Tibial nerve (tissue), 4 donors: Measurements from ENCODE around the gene DEGS1. TPM values are rescaled to one million over a fixed set of nuclear protein-coding genes. Genes with fewer than 3 reads are reported as not detected.

Experiments
- DNase-seq, 2 donors: peaks; one replicate each; pipeline ENCODE4 v3.0.0-alpha.2; 2019; ENCODE audit warnings: low spot score in 2 of 2
- H3K27ac ChIP-seq, 4 donors: fragments of 200-600 bp; sonication (generic) in 3 of 4; one replicate each; pipeline ENCODE4 v1.5.1; 2017 to 2019; ENCODE audit warnings: mild to moderate bottlenecking in 1 of 4
- H3K27me3 ChIP-seq, 2 donors: fragments of 200-600 bp; sonication (generic) in 1 of 2; one replicate each; pipeline versions ENCODE4 v1.5.1 to v1.6.0; 2017 to 2019
- H3K36me3 ChIP-seq, 3 donors: fragments of 200-600 bp; sonication (generic); one replicate each; pipeline ENCODE4 v1.5.1; 2018 to 2019
- H3K4me1 ChIP-seq, 4 donors: fragments of 200-600 bp; sonication (generic) in 3 of 4; one replicate each; pipeline ENCODE4 v1.5.1; 2017 to 2019
- H3K4me3 ChIP-seq, 4 donors: fragments of 200-600 bp; sonication (generic) in 3 of 4; one replicate each; pipeline ENCODE4 v1.5.1; 2017 to 2019; ENCODE audit warnings: mild to moderate bottlenecking in 1 of 4, moderate library complexity in 1 of 4
- H3K9me3 ChIP-seq, 4 donors: fragments of 200-600 bp; sonication (generic) in 3 of 4; one replicate each; pipeline ENCODE4 v1.5.1; 2017 to 2019
- CTCF ChIP-seq, 5 experiments: fragments of 200-600 bp in 3 of 5; fragments of 450-650 bp in 2 of 5; sonication (generic) in 3 of 5; IDR thresholded peaks; one replicate each; pipeline ENCODE4 v1.5.1; 2016 to 2019; ENCODE audit warnings: antibody characterized with exemption in 5 of 5, mild to moderate bottlenecking in 3 of 5, moderate library complexity in 2 of 5
- EP300 ChIP-seq, 2 donors: sonication (generic); formaldehyde crosslinking; IDR thresholded peaks; one replicate each; pipeline ENCODE4 v1.6.1; 2017; ENCODE audit warnings: antibody characterized with exemption in 2 of 2, mild to moderate bottlenecking in 1 of 2
- POLR2A ChIP-seq, 2 donors: fragments of 450-650 bp; IDR thresholded peaks; one replicate each; pipeline ENCODE4 v1.6.1; 2017; ENCODE audit warnings: antibody characterized with exemption in 2 of 2, mild to moderate bottlenecking in 2 of 2, moderate library complexity in 2 of 2
- WGBS, 2 donors: methylation state at CpG; one replicate each; pipeline ENCODE4 v1.1.5; 2018; 5-methylcytosine and 5-hydroxymethylcytosine counted together
- total RNA-seq, 4 donors: library from RNA; depleted of rRNA; stranded (reverse); fragments of >200 nt; gene quantifications; one replicate each; pipeline ENCODE4 v1.1.0, GENCODE V29; 2016

Gene DEGS1
- total RNA-seq, 4 donors from 2014 or later, result 59.1 to 108 (median 76.7) TPM

DNA sequence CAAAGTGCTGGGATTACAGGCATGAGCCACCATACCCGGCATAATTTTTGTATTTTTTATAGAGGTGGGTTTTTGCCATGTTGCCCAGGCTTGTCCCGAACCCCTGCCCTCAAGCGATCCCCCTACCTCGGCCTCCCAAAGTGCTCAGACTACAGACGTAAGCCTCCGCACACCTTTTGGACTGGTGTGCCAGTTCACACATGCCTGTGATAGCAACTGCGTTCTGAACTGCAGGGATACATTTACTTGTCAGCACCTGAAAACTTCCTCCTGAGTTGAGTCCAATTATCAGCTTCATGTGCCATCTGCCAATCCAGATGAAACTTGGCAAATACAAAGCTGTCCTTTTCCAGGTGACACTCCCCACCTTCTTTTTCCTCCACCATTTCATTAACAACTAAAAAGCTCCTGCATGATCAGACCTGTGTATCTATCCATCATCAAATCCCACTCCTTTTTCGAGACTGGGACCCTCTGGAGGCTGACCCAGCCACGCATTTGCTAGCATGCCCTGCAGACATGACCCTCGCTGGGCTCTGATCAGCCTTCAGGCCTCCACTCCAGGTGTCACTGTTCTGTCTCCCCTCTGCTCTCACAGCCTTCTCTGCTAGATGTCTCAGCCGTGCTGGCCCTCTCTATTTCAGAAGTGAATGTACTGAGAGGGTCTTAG is 2.1 kb upstream of the DEGS1 start:
- Histone ChIP-seq H3K36me3 (no peaks in the 10 kb centered on the region), H3K9me3 (no peaks in the 10 kb centered on the region), H3K27ac (no peak overlapping the region), H3K4me1 (peaks cover 0 to 27% (median 9%) of the 10 kb centered on the region in 4 donors), H3K4me3 (no peak overlapping the region), H3K27me3 (no peaks in the 10 kb centered on the region)
- no peak for DNase-seq
- WGBS, 2 donors, result 89 to 91% methylated on average over 11 of the region's 11 CpGs
- TF ChIP-seq EP300 (IDR thresholded peaks at IDR 0.05), result no peak
- TF ChIP-seq CTCF (IDR thresholded peaks at IDR 0.05), result no peak
- TF ChIP-seq POLR2A (IDR thresholded peaks at IDR 0.05), result no peak

DNA sequence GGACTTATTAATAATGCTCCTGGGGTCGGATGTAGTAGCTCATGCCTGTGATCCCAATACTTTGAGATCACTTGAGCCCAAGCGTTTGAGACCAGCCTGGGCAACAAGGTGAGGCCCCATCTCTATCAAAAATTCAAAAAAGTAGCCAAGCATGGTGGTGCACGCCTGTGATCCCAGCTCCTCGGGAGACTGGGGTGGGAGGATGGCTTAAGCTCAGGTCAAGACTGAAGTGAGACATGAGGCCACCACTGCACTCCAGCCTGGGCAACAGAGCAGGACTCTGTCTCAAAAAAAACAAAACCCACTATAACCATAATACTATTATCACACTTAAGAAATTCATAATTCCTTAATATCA is 1.6 kb upstream of the DEGS1 start:
- 90 to 97% methylated on average over 4 of the region's 4 CpGs for WGBS, 2 donors
- Histone ChIP-seq H3K4me3 (no peak overlapping the region), H3K9me3 (no peaks in the 10 kb centered on the region), H3K27ac (peak overlapping the region in 1 of 4 donors; percentile 97), H3K36me3 (no peaks in the 10 kb centered on the region), H3K4me1 (peaks cover 0 to 31% (median 9%) of the 10 kb centered on the region in 4 donors), H3K27me3 (no peaks in the 10 kb centered on the region)
- DNase-seq, result no peak
- TF ChIP-seq CTCF (IDR thresholded peaks at IDR 0.05), result no peak
- no peak for TF ChIP-seq EP300 (IDR thresholded peaks at IDR 0.05)
- no peak for TF ChIP-seq POLR2A (IDR thresholded peaks at IDR 0.05)

- 72 to 73% methylated on average over 22 of the region's 22 CpGs for WGBS, 2 donors
- no peak for DNase-seq
These were observed 779 bp upstream of the DEGS1 start for GRCh38 chr1:224182057-224182865.

GRCh38 chr1:224183591-224184312 is 712 bp downstream of the DEGS1 start:
- no peaks in the 10 kb centered on the region for H3K9me3 ChIP-seq
- H3K27me3 ChIP-seq, result no peaks in the 10 kb centered on the region
- TF ChIP-seq EP300 (IDR thresholded peaks at IDR 0.05) (no peak), POLR2A (IDR thresholded peaks at IDR 0.05) (no peak), CTCF (IDR thresholded peaks at IDR 0.05) (no peak)
- peaks cover 0 to 31% (median 9%) of the 10 kb centered on the region in 4 donors for H3K4me1 ChIP-seq
- 1 to 2% methylated on average over 12 to 24 of the region's 53 CpGs for WGBS, 2 donors
- peak in 1 of 2 donors; percentile 12 for DNase-seq
- H3K27ac ChIP-seq, result peak overlapping the region; percentile 64 to 97 (median 94)
- H3K36me3 ChIP-seq, result no peaks in the 10 kb centered on the region
- H3K4me3 ChIP-seq, result peak overlapping the region; percentile 70 to 92 (median 80)

More at GRCh38 chr1:224182057-224182865, 779 bp upstream of the DEGS1 start:
- H3K4me1 ChIP-seq, result peaks cover 0 to 31% (median 9%) of the 10 kb centered on the region in 4 donors
- H3K27ac ChIP-seq, result peak overlapping the region; percentile 64 to 97 (median 94)
- no peaks in the 10 kb centered on the region for H3K36me3 ChIP-seq
- no peaks in the 10 kb centered on the region for H3K27me3 ChIP-seq
- TF ChIP-seq POLR2A (IDR thresholded peaks at IDR 0.05) (no peak), CTCF (IDR thresholded peaks at IDR 0.05) (no peak), EP300 (IDR thresholded peaks at IDR 0.05) (no peak)
- no peaks in the 10 kb centered on the region for H3K9me3 ChIP-seq
- peak overlapping the region; percentile 70 to 92 (median 80) for H3K4me3 ChIP-seq
